HG03064 (cell line): ENCODE results near the gene TSPAN13.

Experiments
- ATAC-seq: cut with Tn5 transposase; IDR thresholded peaks from one replicate; pipeline ENCODE4 v1.9.1; 2021; ENCODE audit warnings: low read depth; ENCODE audit not compliant: unreplicated experiment

Gene TSPAN13

GRCh38 chr7:16773884-16774283 is 20.3 kb downstream of the TSPAN13 start:
- no peak for ATAC-seq

GRCh38 chr7:16774294-16774693 is 20.7 kb downstream of the TSPAN13 start:
- ATAC-seq = no peak

- ATAC-seq = no peak
These were observed 21.4 kb downstream of the TSPAN13 start for GRCh38 chr7:16774986-16775385.

GRCh38 chr7:16776053-16776452 is 22.5 kb downstream of the TSPAN13 start:
- no peak for ATAC-seq

GRCh38 chr7:16778476-16778875 is 24.9 kb downstream of the TSPAN13 start:
- ATAC-seq = no peak

- no peak for ATAC-seq
These were observed 25.5 kb downstream of the TSPAN13 start for GRCh38 chr7:16779051-16779450.

- no peak for ATAC-seq
These were observed 27.0 kb downstream of the TSPAN13 start for GRCh38 chr7:16780596-16780995.

GRCh38 chr7:16785321-16785720 is 31.8 kb downstream of the TSPAN13 start:
- no peak for ATAC-seq

- ATAC-seq = no peak
These were observed 32.3 kb downstream of the TSPAN13 start for GRCh38 chr7:16785846-16786245.

GRCh38 chr7:16786257-16786656 is 32.7 kb downstream of the TSPAN13 start:
- no peak for ATAC-seq

- no peak for ATAC-seq
These were observed 33.6 kb downstream of the TSPAN13 start for GRCh38 chr7:16787127-16787526.

- ATAC-seq = no peak
These were observed 37.5 kb downstream of the TSPAN13 start for GRCh38 chr7:16791071-16791470.

GRCh38 chr7:16791905-16792698 is 38.5 kb downstream of the TSPAN13 start:
- ATAC-seq = no peak

- no peak for ATAC-seq
These were observed 41.4 kb downstream of the TSPAN13 start for GRCh38 chr7:16794986-16795385.

GRCh38 chr7:16795624-16796023 is 42.1 kb downstream of the TSPAN13 start:
- ATAC-seq = no peak

- ATAC-seq = no peak
These were observed 47.6 kb downstream of the TSPAN13 start for GRCh38 chr7:16801111-16801542.

- no peak for ATAC-seq
These were observed 48.0 kb downstream of the TSPAN13 start for GRCh38 chr7:16801579-16801978.

GRCh38 chr7:16803125-16803524 is 49.6 kb downstream of the TSPAN13 start:
- no peak for ATAC-seq

- no peak for ATAC-seq
These were observed 50.5 kb downstream of the TSPAN13 start for GRCh38 chr7:16803881-16804673.

GRCh38 chr7:16804674-16805439 is 51.3 kb downstream of the TSPAN13 start, which contains the start of gene AGR2:
Gene AGR2, minus strand, starts transcription at chr7:16804999. Its CDS starts 3,203 bp downstream, at chr7:16801796.
- ATAC-seq = no peak

- no peak for ATAC-seq
These were observed 51.9 kb downstream of the TSPAN13 start for GRCh38 chr7:16805441-16805840.
